ENCODE results near the gene ADCY2. TPM values are rescaled to one million over a fixed set of nuclear protein-coding genes. Genes with fewer than 3 reads are reported as not detected.

Gene ADCY2
- total RNA-seq, 2 donors from 2014 or later: 0.52 to 2.3 TPM

- ATAC-seq (no peak), DNase-seq (no peak)
- intact Hi-C loops (cut with DNase I, micrococcal nuclease): no loop called here
Observed at GRCh38 chr5:7615566-7616061, 219.7 kb downstream of the ADCY2 start.

DNA sequence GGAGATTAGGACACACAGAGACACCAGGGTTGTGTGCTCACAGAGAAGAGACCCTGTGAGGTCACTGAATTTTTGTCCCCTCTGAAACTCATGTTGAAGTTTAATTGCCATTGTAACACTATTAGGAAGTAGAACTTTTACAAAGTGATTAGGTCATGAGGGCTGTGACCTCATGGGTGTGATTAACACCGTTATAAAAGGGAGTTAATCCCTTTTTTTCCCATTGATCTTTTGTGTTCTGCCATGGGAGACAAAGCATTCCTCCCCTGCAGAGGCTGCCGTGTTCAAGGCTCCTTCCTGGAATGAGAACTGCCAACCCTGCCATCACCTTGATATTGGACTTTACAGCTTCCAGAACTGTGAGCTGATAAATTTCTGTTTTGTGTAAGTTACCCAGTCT, 221.0 kb downstream of the ADCY2 start:
- ATAC-seq: no peak
- DNase-seq: no peak
- intact Hi-C loops (cut with DNase I, micrococcal nuclease): no loop called here

DNA sequence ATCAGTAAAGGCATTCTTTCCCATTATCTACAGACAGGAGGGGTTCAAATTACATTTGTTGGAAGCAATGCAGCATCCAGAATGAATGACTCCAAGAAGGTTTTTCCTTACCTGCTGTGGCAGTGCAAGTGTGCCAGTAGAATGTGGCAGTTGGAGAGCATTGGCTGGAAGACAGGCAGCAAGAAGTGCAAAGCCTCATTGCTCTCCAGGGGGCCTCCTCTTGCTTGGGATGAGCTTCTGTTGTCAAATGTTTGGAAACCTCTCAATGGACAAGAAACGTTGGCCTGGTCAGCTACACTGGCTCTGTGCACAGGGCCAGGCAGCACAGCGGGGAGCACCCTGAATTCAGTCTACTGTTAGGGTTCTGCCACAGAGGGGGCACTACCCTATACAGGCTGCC, 226.6 kb downstream of the ADCY2 start:
- intact Hi-C loops (cut with DNase I, micrococcal nuclease): no loop called here
- ATAC-seq (no peak), DNase-seq (no peak)

DNA sequence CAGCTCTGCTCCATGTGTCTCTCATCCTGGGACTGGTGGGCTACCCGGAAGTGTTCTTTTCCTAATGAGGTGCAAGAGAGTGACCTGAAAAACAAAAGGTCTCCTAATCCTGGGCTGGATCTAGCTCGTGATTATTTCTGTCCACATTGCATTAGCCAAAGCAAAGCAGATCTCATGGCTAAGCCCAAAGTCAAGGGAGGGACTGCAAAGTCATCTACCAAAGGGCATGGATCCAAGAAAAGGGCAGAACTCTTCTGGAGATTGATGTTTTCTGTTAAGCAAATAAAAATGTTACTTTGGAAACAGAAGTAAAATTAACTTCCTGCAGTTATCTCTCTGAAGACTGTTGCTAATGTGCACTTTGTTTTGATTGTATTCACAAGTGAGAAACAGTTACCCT, 229.8 kb downstream of the ADCY2 start:
- intact Hi-C loops (cut with DNase I, micrococcal nuclease): no loop called here
- DNase-seq: no peak
- no peak for ATAC-seq

GRCh38 chr5:7628248-7628647, 232.3 kb downstream of the ADCY2 start:
- intact Hi-C loops (cut with DNase I, micrococcal nuclease): no loop called here
- no peak for DNase-seq
- no peak for ATAC-seq

- DNase-seq: no peak
- intact Hi-C loops (cut with DNase I, micrococcal nuclease): no loop called here
- no peak for ATAC-seq
Observed at GRCh38 chr5:7628820-7629219, 232.9 kb downstream of the ADCY2 start.

GRCh38 chr5:7629561-7629960, 233.6 kb downstream of the ADCY2 start:
- intact Hi-C loops (cut with DNase I, micrococcal nuclease): no loop called here
- DNase-seq: no peak
- no peak for ATAC-seq

GRCh38 chr5:7634837-7635236, 238.9 kb downstream of the ADCY2 start:
- ATAC-seq (no peak), DNase-seq (no peak)
- intact Hi-C loops (cut with DNase I, micrococcal nuclease): no loop called here

GRCh38 chr5:7638456-7638855, 242.5 kb downstream of the ADCY2 start:
- intact Hi-C loops (cut with DNase I, micrococcal nuclease): no loop called here
- DNase-seq: no peak
- ATAC-seq: no peak

DNA sequence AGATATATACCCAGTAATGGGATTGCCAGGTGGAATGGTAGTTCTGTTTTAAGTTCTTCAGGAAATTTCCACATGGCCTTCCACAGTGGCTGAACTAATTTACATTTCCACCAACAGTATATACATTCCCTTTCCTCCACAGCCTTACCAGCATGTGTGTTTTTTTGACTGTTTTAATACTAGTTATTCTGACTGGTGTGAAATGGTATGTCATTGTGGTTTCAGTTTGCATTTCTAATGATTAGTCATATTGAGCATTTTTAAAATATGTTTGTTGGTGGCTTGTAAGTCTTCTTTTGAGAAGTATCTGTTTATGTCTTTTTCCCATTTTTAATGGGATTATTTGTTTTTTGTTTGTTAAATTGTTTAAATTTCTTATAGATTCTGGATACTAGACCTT, 246.1 kb downstream of the ADCY2 start:
- ATAC-seq (no peak), DNase-seq (no peak)
- intact Hi-C loops (cut with DNase I, micrococcal nuclease): no loop called here

DNA sequence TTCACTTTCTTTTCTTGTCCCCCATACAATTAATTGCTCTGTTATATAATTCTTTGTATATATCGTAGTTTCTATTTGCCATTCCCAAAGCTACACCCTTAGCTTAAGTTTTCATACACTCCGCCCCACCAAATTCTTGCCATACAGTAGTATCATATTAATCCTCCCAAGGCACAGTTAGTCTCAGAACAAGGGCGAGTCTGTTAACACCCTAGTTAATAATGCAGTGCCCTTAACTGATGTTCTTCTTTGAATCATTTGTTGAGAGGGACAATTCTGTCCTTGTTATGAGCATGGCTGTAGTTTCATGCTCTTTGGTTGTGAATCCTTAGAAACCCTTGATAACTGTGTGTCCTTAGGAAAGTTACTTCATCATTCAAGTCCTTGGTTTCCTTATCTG, 248.8 kb downstream of the ADCY2 start:
- DNase-seq (no peak), ATAC-seq (no peak)
- intact Hi-C loops (cut with DNase I, micrococcal nuclease): no loop called here

- ATAC-seq (no peak), DNase-seq (peak in 1 of 2 donors; percentile 26)
- intact Hi-C loops (cut with DNase I, micrococcal nuclease): no loop called here
Observed at GRCh38 chr5:7650755-7651154, 254.8 kb downstream of the ADCY2 start.

DNA sequence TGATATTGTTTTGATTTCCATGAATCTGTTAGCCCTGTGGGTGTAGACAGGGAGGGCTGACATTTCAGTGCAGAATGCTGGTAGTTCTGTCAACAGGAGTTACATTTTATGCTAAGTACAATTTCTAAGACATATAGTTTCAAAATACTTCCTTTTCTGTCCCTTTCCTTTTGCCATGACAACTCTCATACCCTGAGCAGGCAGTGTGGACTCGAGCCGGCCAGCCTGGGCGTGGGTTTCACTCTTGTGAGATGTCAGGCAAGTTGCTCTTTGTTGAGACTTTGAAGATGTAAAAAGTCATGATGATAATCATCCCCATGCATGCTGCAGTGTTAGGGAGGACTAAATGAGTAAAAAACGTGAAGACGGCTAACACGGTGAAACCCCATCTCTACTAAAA, 257.1 kb downstream of the ADCY2 start:
- DNase-seq: no peak
- intact Hi-C loops (cut with DNase I, micrococcal nuclease): no loop called here
- ATAC-seq: no peak

GRCh38 chr5:7657153-7657552, 261.2 kb downstream of the ADCY2 start:
- ATAC-seq: no peak
- intact Hi-C loops (cut with DNase I, micrococcal nuclease): no loop called here
- DNase-seq: no peak

DNA sequence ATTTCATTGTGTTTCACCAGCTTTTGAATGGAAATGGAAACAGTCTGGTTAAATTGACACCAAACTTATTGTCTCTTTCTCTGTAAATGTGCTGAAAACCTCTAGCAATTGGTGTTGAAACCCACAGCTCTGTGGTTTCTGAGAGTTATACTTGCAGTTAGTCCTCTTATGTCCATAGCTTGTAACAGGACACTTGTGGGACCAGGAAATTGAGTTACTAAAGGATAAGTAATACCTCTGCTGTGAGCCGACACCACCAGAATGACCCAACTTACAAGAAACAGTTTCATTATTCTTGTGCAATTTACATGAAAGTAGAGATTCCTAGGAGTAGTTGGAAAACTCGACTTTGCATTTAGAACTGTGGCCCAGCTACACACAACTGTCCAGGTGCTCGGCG, 263.5 kb downstream of the ADCY2 start:
- ATAC-seq (no peak), DNase-seq (no peak)
- intact Hi-C loops (cut with DNase I, micrococcal nuclease): no loop called here

- DNase-seq (no peak), ATAC-seq (no peak)
- intact Hi-C loops (cut with DNase I, micrococcal nuclease): no loop called here
Observed at GRCh38 chr5:7662289-7662688, 266.4 kb downstream of the ADCY2 start.

DNA sequence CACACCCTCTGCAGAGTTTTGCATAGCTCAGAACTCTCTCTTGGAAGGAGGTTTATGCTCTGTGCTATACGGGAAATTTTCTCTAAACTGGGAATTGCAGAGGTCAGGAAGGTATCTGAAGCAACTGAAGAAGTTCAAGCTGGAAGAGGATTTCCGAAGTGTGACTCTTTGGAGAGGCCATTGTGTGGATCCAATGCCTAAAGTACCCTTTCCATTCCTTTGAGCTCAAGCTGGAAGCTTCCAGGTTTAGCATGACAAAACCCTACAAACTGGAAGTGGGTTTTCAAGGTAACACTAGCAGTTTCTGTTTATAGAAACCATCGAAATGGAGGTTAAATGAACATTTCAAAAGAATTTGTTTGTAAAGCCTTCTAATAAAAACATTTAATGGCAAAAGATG, 267.9 kb downstream of the ADCY2 start:
- ATAC-seq (no peak), DNase-seq (no peak)
- intact Hi-C loops (cut with DNase I, micrococcal nuclease): no loop called here

- DNase-seq (no peak), ATAC-seq (no peak)
- intact Hi-C loops (cut with DNase I, micrococcal nuclease): no loop called here
Observed at GRCh38 chr5:7664208-7664607, 268.3 kb downstream of the ADCY2 start.

DNA sequence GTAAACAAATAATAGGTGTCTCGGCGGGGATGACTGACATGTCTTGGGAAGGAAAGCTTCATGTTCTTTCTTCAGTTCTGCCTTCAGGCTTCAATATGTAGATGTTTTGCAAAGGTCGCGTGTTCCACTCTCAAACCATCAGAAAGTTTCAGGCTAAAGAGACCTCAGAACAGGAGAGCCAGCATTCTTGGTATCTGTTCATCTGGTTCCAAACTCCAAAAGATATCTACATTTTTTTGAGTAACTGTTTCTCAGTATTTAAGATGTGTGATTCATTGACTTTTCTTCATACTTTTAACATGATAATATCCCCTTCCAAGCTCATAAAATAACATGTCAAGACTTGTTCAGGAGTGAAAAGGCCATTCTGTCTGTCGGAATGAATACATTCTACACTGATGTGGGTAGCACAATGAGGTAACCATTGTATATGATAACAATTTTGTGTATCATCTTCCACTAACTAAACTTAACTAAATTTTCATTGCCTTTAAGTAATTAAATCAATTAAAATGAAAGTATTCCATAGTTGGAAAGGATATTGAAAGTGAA, 271.4 kb downstream of the ADCY2 start:
- DNase-seq: no peak
- no peak for ATAC-seq

GRCh38 chr5:7668161-7668560, 272.2 kb downstream of the ADCY2 start:
- DNase-seq (no peak), ATAC-seq (no peak)
- intact Hi-C loops (cut with DNase I, micrococcal nuclease): no loop called here

More for the DNA sequence above, 271.4 kb downstream of the ADCY2 start:
- intact Hi-C loops (cut with DNase I, micrococcal nuclease): no loop called here

DNA sequence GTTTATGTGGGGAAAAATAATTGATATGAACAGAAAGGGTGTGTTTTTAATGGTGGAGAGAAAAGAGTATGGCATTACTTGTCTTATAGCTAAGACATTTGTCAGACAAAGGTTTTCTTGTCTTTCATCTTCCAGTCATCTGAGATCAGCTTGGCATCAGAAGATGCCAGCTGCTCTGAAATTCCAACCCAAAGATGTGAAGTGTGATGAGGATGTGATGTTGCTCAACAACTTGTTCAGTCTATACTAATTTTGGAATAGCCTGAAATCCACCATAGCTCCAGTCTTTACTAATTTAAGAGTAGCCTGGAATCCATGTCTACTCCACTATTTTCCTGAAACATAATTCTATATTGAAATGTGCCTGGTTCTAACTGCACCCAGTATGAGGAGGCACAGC, 272.7 kb downstream of the ADCY2 start:
- intact Hi-C loops (cut with DNase I, micrococcal nuclease): no loop called here
- DNase-seq (no peak), ATAC-seq (no peak)

Data from left colon (tissue), 2 donors.